ENCODE measurements around the gene DUXB.

GRCh38 chr16:75658175-75658574 is 43.1 kb downstream of the DUXB start:
- no peak for TF ChIP-seq E2F5 (CRISPR knock-in tag; conservative IDR thresholded peaks at IDR 0.05)
- TF ChIP-seq FOXM1 (CRISPR knock-in tag; IDR thresholded peaks at IDR 0.05) = no peak
- no peak for TF ChIP-seq POLR2A (IDR thresholded peaks at IDR 0.05; ENCODE audit: insufficient read depth in 1 of 2, low read depth in 2 of 2, low read length in 2 of 2)
- no peak for TF ChIP-seq YY1 (IDR thresholded peaks at IDR 0.05; ENCODE audit: insufficient read depth, insufficient replicate concordance, low read depth, low read length)
- TF ChIP-seq ZNF577 (CRISPR knock-in tag; IDR thresholded peaks at IDR 0.05; ENCODE audit: borderline replicate concordance, low read depth) = no peak
- TF ChIP-seq CTCF (CRISPR knock-in tag; IDR thresholded peaks at IDR 0.05) = no peak
- no peak for TF ChIP-seq NRL (CRISPR knock-in tag; IDR thresholded peaks at IDR 0.05; ENCODE audit: borderline replicate concordance)
- no peak for TF ChIP-seq FOXP1 (IDR thresholded peaks at IDR 0.05)
- no peak for TF ChIP-seq FOXP1 (CRISPR knock-in tag; IDR thresholded peaks at IDR 0.05)
- no peak for TF ChIP-seq RXRA (CRISPR knock-in tag; IDR thresholded peaks at IDR 0.05)
- no peak for TF ChIP-seq FOXP4 (CRISPR knock-in tag; IDR thresholded peaks at IDR 0.05)
